DND-41 (cell line): ENCODE data around the gene TTC12.

ENCODE experiments used
- ATAC-seq: fragments of 200-7000 bp; cut with Tn5 transposase; 3 replicates; pipeline ENCODE4 v1.9.1; 2021; ENCODE audit warnings: low read depth; ENCODE audit not compliant: insufficient read depth
- DNase-seq: peaks from one replicate; pipeline ENCODE4 v3.0.0-alpha.2; 2020
- H2AFZ ChIP-seq: 2 replicates; pipeline ENCODE4 v1.6.0; 2012; ENCODE audit warnings: low read depth, low read length
- H3K27ac ChIP-seq: 2 replicates; pipeline ENCODE4 v1.5.1; 2012; ENCODE audit warnings: low read length, inconsistent platforms
- H3K27me3 ChIP-seq: fragments of 200-600 bp; sonication (generic); 2 replicates; pipeline ENCODE4 v1.6.0; 2012; ENCODE audit warnings: low read length, mild to moderate bottlenecking, inconsistent platforms; ENCODE audit not compliant: insufficient read depth, poor library complexity
- H3K36me3 ChIP-seq: 2 replicates; pipeline ENCODE4 v1.5.1; 2012; ENCODE audit warnings: low read length, inconsistent platforms; ENCODE audit not compliant: insufficient read depth
- H3K4me1 ChIP-seq: 2 replicates; pipeline ENCODE4 v1.5.1; 2012; ENCODE audit warnings: mild to moderate bottlenecking, low read length; ENCODE audit not compliant: insufficient read depth
- H3K4me2 ChIP-seq: 2 replicates; pipeline ENCODE4 v1.6.0; 2012; ENCODE audit warnings: mild to moderate bottlenecking, moderate library complexity, low read length, inconsistent platforms; ENCODE audit not compliant: insufficient read depth
- H3K4me3 ChIP-seq, 2 experiments: fragments of 200-600 bp in 1 of 2; shearing (Covaris generic) in 1 of 2; 2 replicates each; pipeline ENCODE4 v1.5.1; 2012 to 2016; ENCODE audit warnings: inconsistent platforms in 2 of 2, low read length in 2 of 2, mild to moderate bottlenecking in 2 of 2, low read depth in 1 of 2, moderate library complexity in 1 of 2
- H3K79me2 ChIP-seq: 2 replicates; pipeline ENCODE4 v1.6.0; 2012; ENCODE audit warnings: low read length, inconsistent platforms; ENCODE audit not compliant: insufficient read depth
- H3K9ac ChIP-seq: 2 replicates; pipeline ENCODE4 v1.6.0; 2012; ENCODE audit warnings: low read depth, mild to moderate bottlenecking, inconsistent platforms, low read length, moderate library complexity
- H3K9me3 ChIP-seq: 2 replicates; pipeline ENCODE4 v1.5.1; 2012; ENCODE audit warnings: low read length, moderate library complexity, mild to moderate bottlenecking, inconsistent platforms; ENCODE audit not compliant: insufficient read depth, severe bottlenecking
- H4K20me1 ChIP-seq: 2 replicates; pipeline ENCODE4 v1.6.0; 2012; ENCODE audit warnings: low read length; ENCODE audit not compliant: insufficient read depth
- EZH2 ChIP-seq: IDR thresholded peaks from 3 replicates; pipeline ENCODE4 v1.6.1; 2012; ENCODE audit warnings: borderline replicate concordance, low read depth, mild to moderate bottlenecking, moderate library complexity, low read length, inconsistent platforms; ENCODE audit not compliant: severe bottlenecking
- TF ChIP-seq, protein P1 (sequence below): IDR thresholded peaks from 2 replicates; pipeline ENCODE4 v1.5.1; 2012; ENCODE audit warnings: borderline replicate concordance, low read length, moderate library complexity, mild to moderate bottlenecking; ENCODE audit not compliant: poor library complexity, severe bottlenecking; ENCODE audit errors: extremely low read depth

Gene TTC12

DNA sequence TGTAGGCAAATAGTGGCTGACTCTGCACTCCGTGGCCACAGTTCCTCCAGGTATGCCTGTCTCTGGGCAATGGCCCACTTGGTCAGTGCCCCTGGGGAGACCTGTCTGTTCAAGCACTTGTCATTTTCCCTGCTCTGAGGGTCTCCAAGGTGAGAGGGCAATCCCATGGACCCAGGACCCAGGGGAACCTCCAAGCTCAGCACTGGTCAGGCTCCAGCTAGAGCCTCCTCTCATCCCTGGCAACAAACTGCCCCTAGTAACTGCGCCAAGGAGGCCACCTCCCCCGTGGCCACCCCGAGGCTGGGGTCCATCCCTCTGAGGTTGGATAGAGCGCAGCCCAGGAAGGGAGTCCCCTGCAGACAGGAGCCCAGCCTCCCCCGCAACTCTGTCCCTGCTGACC lies 72.5 kb downstream of the TTC12 start:
- no peak overlapping the region for H3K4me3 ChIP-seq

DNA sequence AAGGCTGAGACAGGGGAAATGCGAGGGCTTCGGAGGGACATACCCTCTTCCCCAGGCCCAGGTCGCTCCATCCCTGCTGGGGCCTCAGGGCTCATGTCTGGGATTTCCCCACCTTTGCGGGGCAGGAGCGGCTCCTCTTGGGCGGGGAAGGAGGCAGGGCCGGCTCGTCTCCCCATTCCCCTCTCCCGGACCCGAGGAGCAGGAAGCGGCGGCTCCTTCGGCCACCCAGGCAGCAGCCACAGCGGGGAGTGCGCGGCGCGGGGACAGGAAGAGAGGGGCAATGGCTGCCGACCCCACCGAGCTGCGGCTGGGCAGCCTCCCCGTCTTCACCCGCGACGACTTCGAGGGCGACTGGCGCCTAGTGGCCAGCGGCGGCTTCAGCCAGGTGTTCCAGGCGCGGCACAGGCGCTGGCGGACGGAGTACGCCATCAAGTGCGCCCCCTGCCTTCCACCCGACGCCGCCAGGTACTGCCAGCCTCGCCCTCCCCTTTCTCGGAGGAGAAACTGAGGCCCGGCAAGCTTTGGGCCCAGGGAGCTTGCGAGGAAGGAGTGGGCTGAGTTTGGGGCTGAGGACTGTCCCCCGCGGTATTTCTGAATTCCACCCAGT lies 73.3 kb downstream of the TTC12 start, which contains the start of gene ANKK1:
ANKK1 (plus strand) TSS at position 175 of the 607 bp plus-strand sequence; CDS start at position 281, 106 bp downstream.
- Histone ChIP-seq H3K4me2 (no peak within 1 kb of the TSS), H3K79me2 (no peaks in the 10 kb centered on the region), H3K9ac (no peak within 1 kb of the TSS), H3K9me3 (no peaks in the 10 kb centered on the region), H3K36me3 (no peaks in the 10 kb centered on the region), H3K4me1 (no peaks in the 10 kb centered on the region), H3K27me3 (no peaks in the 10 kb centered on the region), H3K27ac (no peak within 1 kb of the TSS), H2AFZ (no peak within 1 kb of the TSS), H3K4me3 (no peak within 1 kb of the TSS), H4K20me1 (no peaks in the 10 kb centered on the region)
- ATAC-seq, result no peak
- TF ChIP-seq, protein P1, sequence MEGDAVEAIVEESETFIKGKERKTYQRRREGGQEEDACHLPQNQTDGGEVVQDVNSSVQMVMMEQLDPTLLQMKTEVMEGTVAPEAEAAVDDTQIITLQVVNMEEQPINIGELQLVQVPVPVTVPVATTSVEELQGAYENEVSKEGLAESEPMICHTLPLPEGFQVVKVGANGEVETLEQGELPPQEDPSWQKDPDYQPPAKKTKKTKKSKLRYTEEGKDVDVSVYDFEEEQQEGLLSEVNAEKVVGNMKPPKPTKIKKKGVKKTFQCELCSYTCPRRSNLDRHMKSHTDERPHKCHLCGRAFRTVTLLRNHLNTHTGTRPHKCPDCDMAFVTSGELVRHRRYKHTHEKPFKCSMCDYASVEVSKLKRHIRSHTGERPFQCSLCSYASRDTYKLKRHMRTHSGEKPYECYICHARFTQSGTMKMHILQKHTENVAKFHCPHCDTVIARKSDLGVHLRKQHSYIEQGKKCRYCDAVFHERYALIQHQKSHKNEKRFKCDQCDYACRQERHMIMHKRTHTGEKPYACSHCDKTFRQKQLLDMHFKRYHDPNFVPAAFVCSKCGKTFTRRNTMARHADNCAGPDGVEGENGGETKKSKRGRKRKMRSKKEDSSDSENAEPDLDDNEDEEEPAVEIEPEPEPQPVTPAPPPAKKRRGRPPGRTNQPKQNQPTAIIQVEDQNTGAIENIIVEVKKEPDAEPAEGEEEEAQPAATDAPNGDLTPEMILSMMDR, result no peak
- TF ChIP-seq EZH2, result no peak
- no peak for DNase-seq

More for the DNA sequence above, 72.5 kb downstream of the TTC12 start:
- Histone ChIP-seq H3K9me3 (no peaks in the 10 kb centered on the region), H3K36me3 (no peaks in the 10 kb centered on the region), H4K20me1 (no peaks in the 10 kb centered on the region), H2AFZ (no peak overlapping the region), H3K27ac (no peak overlapping the region), H3K9ac (no peak overlapping the region), H3K79me2 (no peaks in the 10 kb centered on the region), H3K4me1 (no peaks in the 10 kb centered on the region), H3K27me3 (no peaks in the 10 kb centered on the region), H3K4me2 (no peak overlapping the region)
- DNase-seq (no peak), ATAC-seq (no peak)
- TF ChIP-seq, protein P1, result no peak
- no peak for TF ChIP-seq EZH2

DNA sequence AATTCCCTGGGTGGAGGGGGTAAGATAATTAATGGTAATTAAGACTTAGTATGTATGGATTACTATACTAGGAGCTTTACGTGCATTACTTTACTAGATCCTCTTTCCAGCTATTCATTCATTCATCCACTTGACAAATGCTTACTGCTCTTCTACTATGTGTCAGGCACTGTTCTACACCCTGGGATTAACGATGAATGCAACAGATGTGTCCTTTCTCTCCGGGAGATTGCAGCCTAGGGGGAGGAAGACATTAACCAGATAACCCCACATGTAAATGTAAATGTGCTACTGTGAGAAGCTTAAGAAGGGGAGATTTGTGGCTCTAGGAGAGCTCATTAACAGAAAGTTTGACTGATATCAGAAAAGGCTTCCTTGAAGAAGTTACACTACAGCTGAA lies 74.9 kb downstream of the TTC12 start:
- TF ChIP-seq, protein P1, result no peak
- TF ChIP-seq EZH2, result no peak
- no peak for ATAC-seq
- H3K4me3 ChIP-seq, result no peak overlapping the region
- H2AFZ ChIP-seq, result no peak overlapping the region
- H3K9ac ChIP-seq, result no peak overlapping the region
- H3K27ac ChIP-seq, result no peak overlapping the region
- no peaks in the 10 kb centered on the region for H3K36me3 ChIP-seq
- H3K4me1 ChIP-seq, result no peaks in the 10 kb centered on the region
- H3K79me2 ChIP-seq, result no peaks in the 10 kb centered on the region
- H3K27me3 ChIP-seq, result peaks cover 6% of the 10 kb centered on the region
- H3K9me3 ChIP-seq, result no peaks in the 10 kb centered on the region
- no peak for DNase-seq
- no peak overlapping the region for H3K4me2 ChIP-seq
- H4K20me1 ChIP-seq, result no peaks in the 10 kb centered on the region
